Hepatocyte (in vitro differentiated cells): ENCODE measurements around the gene SYT9. TPM values are rescaled to one million over a fixed set of nuclear protein-coding genes. Genes with fewer than 3 reads are reported as not detected.

Source experiments
- DNase-seq: peaks from one replicate; pipeline ENCODE4 v3.0.0-alpha.2; 2016; ENCODE audit warnings: low spot score
- H2AFZ ChIP-seq: fragments of 200-600 bp; sonication (generic); 2 replicates; pipeline ENCODE4 v1.6.0; 2016; ENCODE audit warnings: antibody characterized with exemption, mild to moderate bottlenecking
- H3K27ac ChIP-seq: fragments of 200-600 bp; sonication (generic); 2 replicates; pipeline ENCODE4 v1.5.1; 2016; ENCODE audit warnings: mild to moderate bottlenecking
- H3K27me3 ChIP-seq: fragments of 200-600 bp; sonication (generic); 2 replicates; pipeline ENCODE4 v1.6.1; 2016
- H3K36me3 ChIP-seq: fragments of 200-600 bp; sonication (generic); replicated peaks from 2 replicates; pipeline ENCODE4 v1.5.1; 2016; ENCODE audit warnings: low read depth; ENCODE audit not compliant: insufficient read depth
- H3K4me1 ChIP-seq: fragments of 200-600 bp; sonication (generic); 2 replicates; pipeline ENCODE4 v1.5.1; 2016; ENCODE audit warnings: mild to moderate bottlenecking, moderate library complexity; ENCODE audit not compliant: insufficient read depth
- H3K4me2 ChIP-seq: fragments of 200-600 bp; sonication (generic); 2 replicates; pipeline ENCODE4 v1.6.0; 2016
- H3K4me3 ChIP-seq: fragments of 200-600 bp; sonication (generic); 2 replicates; pipeline ENCODE4 v1.5.1; 2016; ENCODE audit warnings: mild to moderate bottlenecking
- H3K79me2 ChIP-seq: fragments of 200-600 bp; sonication (generic); 2 replicates; pipeline ENCODE4 v1.6.0; 2017; ENCODE audit warnings: mild to moderate bottlenecking
- H3K9me2 ChIP-seq: fragments of 200-600 bp; sonication (generic); replicated peaks from 2 replicates; pipeline ENCODE4 v1.6.0; 2017; ENCODE audit warnings: mild to moderate bottlenecking; ENCODE audit not compliant: insufficient read depth
- H3K9me3 ChIP-seq: fragments of 200-600 bp; sonication (generic); 2 replicates; pipeline ENCODE4 v1.5.1; 2016; ENCODE audit warnings: low read depth, mild to moderate bottlenecking
- H4K20me1 ChIP-seq: fragments of 200-600 bp; sonication (generic); 2 replicates; pipeline ENCODE4 v1.6.0; 2016; ENCODE audit warnings: mild to moderate bottlenecking; ENCODE audit not compliant: insufficient read depth, poor library complexity, severe bottlenecking
- EZH2 ChIP-seq: fragments of 200-600 bp; sonication (generic); IDR thresholded peaks from 2 replicates; pipeline ENCODE4 v1.6.1; 2016; ENCODE audit warnings: antibody characterized with exemption, mild to moderate bottlenecking, borderline replicate concordance
- EZH2phosphoT487 ChIP-seq: fragments of 200-600 bp; sonication (generic); IDR thresholded peaks from one replicate; pipeline ENCODE4 v1.6.1; 2018; ENCODE audit warnings: antibody characterized with exemption, mild to moderate bottlenecking, low read depth, moderate library complexity; ENCODE audit not compliant: unreplicated experiment, severe bottlenecking
- WGBS: methylation state at CpG from one replicate; pipeline ENCODE4 v1.1.6; 2016; ENCODE audit warnings: low lambda C conversion rate; ENCODE audit errors: missing lambda C conversion rate; 5-methylcytosine and 5-hydroxymethylcytosine counted together
- polyA plus RNA-seq: library from polyadenylated mRNA; unstranded; fragments of >200 nt; fragmentation: Nextera tagmentation; extraction: Ambion mirVana; gene quantifications from 2 replicates; pipeline ENCODE4 v1.2.1, GENCODE V29; 2016
- total RNA-seq: library from RNA; depleted of rRNA; stranded (reverse); fragments of >200 nt; gene quantifications from 2 replicates; pipeline ENCODE4 v1.2.3, GENCODE V29; 2014
- TF ChIP-seq, protein P1 (sequence below): fragments of 200-600 bp; sonication (generic); IDR thresholded peaks from 2 replicates; pipeline ENCODE4 v1.5.1; 2016; ENCODE audit warnings: antibody characterized with exemption, mild to moderate bottlenecking; ENCODE audit not compliant: poor library complexity

Gene SYT9
- total and polyA plus RNA-seq, 2 experiments from 2014 or later = 0.22 to 1.3 TPM

DNA sequence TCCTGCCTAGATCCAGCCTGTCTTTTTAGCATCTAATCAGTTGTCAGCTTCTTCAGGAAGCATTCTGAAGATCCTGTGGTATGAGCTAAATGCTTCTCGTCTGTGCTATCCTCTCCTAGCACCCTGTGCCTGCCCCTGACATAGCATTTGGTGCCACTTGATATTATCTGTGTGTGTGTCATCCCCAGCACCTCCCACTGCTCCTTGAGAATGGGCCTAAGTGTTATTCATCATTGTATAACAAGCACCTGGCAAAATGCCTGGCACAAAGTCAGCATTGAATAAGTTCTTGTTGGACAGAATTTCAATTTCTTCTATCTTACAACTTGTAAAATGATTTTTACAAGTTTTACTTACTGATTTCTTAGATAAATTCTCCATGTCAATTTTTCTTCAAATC lies 205.5 kb downstream of the SYT9 start:
- H3K27ac ChIP-seq = no peak overlapping the region
- TF ChIP-seq EZH2phosphoT487 (no peak), EZH2 (no peak)
- TF ChIP-seq, protein P1, sequence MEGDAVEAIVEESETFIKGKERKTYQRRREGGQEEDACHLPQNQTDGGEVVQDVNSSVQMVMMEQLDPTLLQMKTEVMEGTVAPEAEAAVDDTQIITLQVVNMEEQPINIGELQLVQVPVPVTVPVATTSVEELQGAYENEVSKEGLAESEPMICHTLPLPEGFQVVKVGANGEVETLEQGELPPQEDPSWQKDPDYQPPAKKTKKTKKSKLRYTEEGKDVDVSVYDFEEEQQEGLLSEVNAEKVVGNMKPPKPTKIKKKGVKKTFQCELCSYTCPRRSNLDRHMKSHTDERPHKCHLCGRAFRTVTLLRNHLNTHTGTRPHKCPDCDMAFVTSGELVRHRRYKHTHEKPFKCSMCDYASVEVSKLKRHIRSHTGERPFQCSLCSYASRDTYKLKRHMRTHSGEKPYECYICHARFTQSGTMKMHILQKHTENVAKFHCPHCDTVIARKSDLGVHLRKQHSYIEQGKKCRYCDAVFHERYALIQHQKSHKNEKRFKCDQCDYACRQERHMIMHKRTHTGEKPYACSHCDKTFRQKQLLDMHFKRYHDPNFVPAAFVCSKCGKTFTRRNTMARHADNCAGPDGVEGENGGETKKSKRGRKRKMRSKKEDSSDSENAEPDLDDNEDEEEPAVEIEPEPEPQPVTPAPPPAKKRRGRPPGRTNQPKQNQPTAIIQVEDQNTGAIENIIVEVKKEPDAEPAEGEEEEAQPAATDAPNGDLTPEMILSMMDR = no peak
- no peaks in the 10 kb centered on the region for H3K9me3 ChIP-seq
- H3K36me3 ChIP-seq = no peaks in the 10 kb centered on the region
- 56% methylated on average over 1 of the region's 1 CpG for WGBS
- H3K79me2 ChIP-seq = no peaks in the 10 kb centered on the region
- H3K4me3 ChIP-seq = no peak overlapping the region
- no peak overlapping the region for H3K4me2 ChIP-seq
- no peaks in the 10 kb centered on the region for H4K20me1 ChIP-seq
- no peak for DNase-seq
- no peaks in the 10 kb centered on the region for H3K9me2 ChIP-seq
- H2AFZ ChIP-seq = no peak overlapping the region
- H3K27me3 ChIP-seq = no peaks in the 10 kb centered on the region
- H3K4me1 ChIP-seq = no peaks in the 10 kb centered on the region

DNA sequence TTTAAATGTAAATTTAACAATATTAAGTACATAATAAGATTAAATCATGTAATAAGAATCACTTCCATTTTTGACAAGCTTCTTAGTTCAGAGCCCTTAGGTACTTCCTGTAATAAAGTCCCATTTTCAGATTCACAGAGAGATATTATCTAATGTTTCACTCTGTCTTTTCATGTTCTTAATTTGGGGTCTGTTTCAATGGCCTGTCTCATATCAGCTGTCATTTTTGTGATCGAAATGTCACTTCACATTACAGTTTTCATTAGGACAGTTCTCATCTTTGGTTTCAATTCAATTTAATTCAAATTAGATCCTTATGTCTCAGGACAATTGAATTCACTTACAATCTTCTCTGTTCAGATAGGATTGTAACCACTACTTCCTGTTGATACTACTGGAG lies 211.0 kb downstream of the SYT9 start:
- no peaks in the 10 kb centered on the region for H3K4me1 ChIP-seq
- no peaks in the 10 kb centered on the region for H3K9me2 ChIP-seq
- no peaks in the 10 kb centered on the region for H3K27me3 ChIP-seq
- TF ChIP-seq EZH2 = no peak
- TF ChIP-seq, protein P1 = no peak
- TF ChIP-seq EZH2phosphoT487 = no peak
- no peak for DNase-seq
- H3K4me2 ChIP-seq = no peak overlapping the region
- no peaks in the 10 kb centered on the region for H3K79me2 ChIP-seq
- H2AFZ ChIP-seq = no peak overlapping the region
- no peaks in the 10 kb centered on the region for H4K20me1 ChIP-seq
- no peaks in the 10 kb centered on the region for H3K36me3 ChIP-seq
- no peak overlapping the region for H3K27ac ChIP-seq
- no peak overlapping the region for H3K4me3 ChIP-seq
- H3K9me3 ChIP-seq = no peaks in the 10 kb centered on the region
- WGBS = 80% methylated on average over 1 of the region's 1 CpG

DNA sequence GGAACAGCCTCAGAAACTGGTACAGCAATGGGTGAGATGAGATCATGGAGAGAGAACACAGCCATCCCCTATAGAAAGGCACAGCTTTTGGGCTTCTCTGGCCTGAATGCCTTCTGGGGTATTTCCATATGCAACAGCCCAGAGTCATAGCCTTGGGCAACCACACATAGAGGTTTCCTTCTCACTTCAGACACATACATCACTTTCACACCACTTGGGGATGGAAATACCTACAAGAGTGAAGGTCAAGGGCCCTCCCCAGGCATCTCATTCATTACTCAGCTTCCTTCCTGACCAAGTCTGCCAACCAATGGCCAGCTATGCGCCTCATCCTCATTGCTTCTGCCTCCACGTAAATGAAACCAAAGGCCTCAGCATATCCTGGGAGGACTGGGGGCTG lies 215.9 kb downstream of the SYT9 start:
- no peak for TF ChIP-seq EZH2
- TF ChIP-seq, protein P1 = no peak
- no peak for TF ChIP-seq EZH2phosphoT487
- Histone ChIP-seq H3K27me3 (no peaks in the 10 kb centered on the region), H3K4me2 (no peak overlapping the region), H3K36me3 (no peaks in the 10 kb centered on the region), H3K4me3 (no peak overlapping the region), H3K9me3 (no peaks in the 10 kb centered on the region), H3K79me2 (no peaks in the 10 kb centered on the region), H4K20me1 (no peaks in the 10 kb centered on the region), H3K27ac (no peak overlapping the region), H3K9me2 (no peaks in the 10 kb centered on the region), H3K4me1 (no peaks in the 10 kb centered on the region), H2AFZ (no peak overlapping the region)
- DNase-seq = no peak
- WGBS = 94% methylated on average over 2 of the region's 2 CpGs

DNA sequence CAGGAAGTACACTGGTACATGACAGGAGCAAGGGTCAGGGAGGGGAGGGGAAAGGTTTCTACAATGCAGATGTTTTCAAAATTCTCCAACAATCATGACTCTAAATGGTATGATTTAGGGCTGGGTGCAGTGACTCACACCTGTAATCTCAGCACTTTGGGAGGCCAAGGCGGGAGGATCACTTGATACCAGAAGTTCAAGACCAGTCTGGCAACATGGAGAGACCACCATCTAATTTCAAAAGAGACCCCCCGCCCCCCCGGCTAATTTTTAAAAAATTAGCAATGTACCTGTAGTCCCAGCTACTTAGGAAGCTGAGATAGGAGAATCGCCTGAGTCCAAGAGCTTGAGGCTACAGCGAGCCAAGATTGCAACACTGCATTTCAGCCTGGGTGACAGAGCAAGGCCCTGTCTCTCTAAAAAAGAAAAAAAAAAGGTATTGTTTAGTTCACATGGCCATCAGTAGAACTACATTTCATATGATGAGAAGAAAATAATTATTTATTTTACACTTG lies 217.7 kb downstream of the SYT9 start:
- H3K9me3 ChIP-seq = no peaks in the 10 kb centered on the region
- H3K9me2 ChIP-seq = no peaks in the 10 kb centered on the region
- no peaks in the 10 kb centered on the region for H3K36me3 ChIP-seq
- 86% methylated on average over 4 of the region's 5 CpGs for WGBS
- no peaks in the 10 kb centered on the region for H3K4me1 ChIP-seq
- H3K27me3 ChIP-seq = no peaks in the 10 kb centered on the region
- no peak for DNase-seq
- no peak overlapping the region for H3K27ac ChIP-seq
- no peaks in the 10 kb centered on the region for H3K79me2 ChIP-seq
- no peaks in the 10 kb centered on the region for H4K20me1 ChIP-seq
- H3K4me3 ChIP-seq = no peak overlapping the region
- no peak overlapping the region for H3K4me2 ChIP-seq
- TF ChIP-seq EZH2phosphoT487 = no peak
- TF ChIP-seq, protein P1 = no peak
- no peak for TF ChIP-seq EZH2
- H2AFZ ChIP-seq = no peak overlapping the region
